GM19035 (cell line): ENCODE measurements around the gene CNOT4.
"Not testable (repeated sequence)": the region's sequence is repeated elsewhere in the genome, so short reads cannot be mapped to it uniquely, and the experiment has no call there.

Experiments
- ATAC-seq: cut with Tn5 transposase; IDR thresholded peaks from one replicate; pipeline ENCODE4 v1.9.1; 2021; ENCODE audit not compliant: unreplicated experiment

The CNOT4 gene

GRCh38 chr7:135459951-135460567 is 49.8 kb downstream of the CNOT4 start:
- peak; percentile 46 for ATAC-seq

GRCh38 chr7:135459076-135459475 is 50.8 kb downstream of the CNOT4 start:
- no peak for ATAC-seq

GRCh38 chr7:135454060-135454459 is 55.8 kb downstream of the CNOT4 start:
- ATAC-seq, result no peak

GRCh38 chr7:135449436-135449835 is 60.5 kb downstream of the CNOT4 start:
- no peak for ATAC-seq

GRCh38 chr7:135448753-135449152 is 61.1 kb downstream of the CNOT4 start:
- ATAC-seq, result no peak

- ATAC-seq, result no peak
Observed at GRCh38 chr7:135447748-135448147, 62.2 kb downstream of the CNOT4 start.

DNA sequence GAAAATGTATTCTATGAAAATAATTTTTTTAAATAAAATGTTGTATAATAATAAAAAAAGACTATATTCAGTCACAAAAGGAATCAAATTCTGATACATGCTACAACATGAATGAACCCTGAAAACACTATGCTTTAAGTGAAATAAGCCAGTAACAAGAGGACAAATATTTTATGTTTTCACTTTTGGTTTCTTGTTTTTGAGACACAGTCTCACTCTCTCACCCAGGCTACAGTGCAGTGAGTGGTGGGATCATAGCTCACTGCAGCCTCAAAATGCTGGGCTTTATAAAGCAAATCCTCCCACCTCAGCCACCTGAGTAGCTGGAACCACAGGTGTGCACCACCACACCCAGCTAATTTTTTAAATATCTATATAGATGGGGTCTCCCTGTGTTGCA is 64.2 kb downstream of the CNOT4 start:
- ATAC-seq, result peak; percentile 65

GRCh38 chr7:135445266-135445665 is 64.6 kb downstream of the CNOT4 start:
- not testable (repeated sequence) for ATAC-seq

DNA sequence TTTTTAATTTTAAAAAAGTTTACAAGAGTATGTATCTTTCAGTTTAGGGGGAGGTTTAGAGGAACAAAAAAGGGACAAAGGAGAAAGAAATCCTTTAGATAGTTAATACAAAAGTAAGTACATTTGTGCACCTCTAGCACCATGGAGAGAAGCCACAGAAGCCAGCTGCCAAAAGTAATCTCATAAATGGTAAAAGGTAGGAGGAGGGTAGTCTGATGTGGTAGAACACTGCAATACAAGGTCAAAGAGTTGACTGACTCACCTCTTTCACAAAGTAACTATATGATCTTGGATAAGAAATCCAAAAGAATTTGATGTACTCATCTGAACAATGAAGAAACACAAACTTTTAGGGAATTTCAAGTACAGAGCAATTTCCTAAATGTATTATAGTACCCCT is 68.1 kb downstream of the CNOT4 start:
- ATAC-seq, result no peak

DNA sequence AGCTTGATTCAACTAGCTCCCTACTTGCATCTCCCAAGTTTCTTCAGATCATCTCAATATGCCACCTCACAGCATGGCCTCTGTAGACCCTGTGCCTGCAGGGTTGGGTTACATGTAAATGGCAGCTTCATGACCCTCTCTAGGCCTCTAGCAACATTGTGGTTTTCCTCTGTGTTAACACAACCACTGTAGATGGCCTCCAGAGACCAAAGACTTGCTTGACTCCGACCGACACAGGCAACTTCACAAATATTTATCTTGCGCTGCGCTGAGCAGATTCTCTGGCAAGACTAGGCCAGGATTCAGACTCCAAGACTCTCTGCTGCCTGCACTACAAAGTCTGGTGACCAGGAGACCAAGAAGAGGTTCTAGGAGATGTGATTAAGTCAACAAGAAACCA is 75.9 kb downstream of the CNOT4 start:
- no peak for ATAC-seq

DNA sequence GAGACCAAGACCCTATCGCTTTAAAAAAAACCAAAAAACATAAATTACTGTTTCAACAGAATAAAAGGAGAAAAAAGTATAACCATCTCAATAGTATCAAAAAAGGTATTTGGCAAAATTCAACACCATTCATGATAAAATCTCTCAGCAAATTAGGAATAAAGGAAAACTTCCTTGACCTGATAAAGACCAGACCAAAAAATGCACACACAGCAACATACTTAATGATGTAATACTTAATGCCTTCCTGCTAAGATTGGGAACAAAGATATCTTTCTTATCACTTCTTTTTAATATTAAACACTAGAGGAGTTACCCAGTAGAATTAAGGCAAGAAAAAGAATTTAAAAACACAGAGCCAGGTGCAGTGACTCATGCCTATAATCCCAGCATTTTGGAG is 79.3 kb downstream of the CNOT4 start:
- no peak for ATAC-seq

DNA sequence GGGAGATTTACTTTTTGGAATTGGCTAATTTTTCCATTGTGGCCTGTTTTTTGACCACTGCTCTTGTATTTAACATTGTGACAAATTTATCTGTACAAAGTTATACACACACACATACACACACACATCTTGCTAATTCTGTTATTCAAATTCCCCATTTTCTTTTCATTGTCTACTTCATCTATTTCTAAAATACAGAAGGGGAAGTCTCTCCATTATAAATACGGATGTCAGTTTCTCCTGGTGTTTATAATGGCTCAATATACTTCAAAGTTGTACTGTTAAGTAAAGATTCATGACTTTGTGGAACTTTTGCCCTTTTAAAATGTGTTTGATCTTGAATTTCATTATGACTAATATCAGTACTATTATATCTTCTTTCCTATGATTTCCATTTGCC is 81.0 kb downstream of the CNOT4 start:
- ATAC-seq, result no peak

DNA sequence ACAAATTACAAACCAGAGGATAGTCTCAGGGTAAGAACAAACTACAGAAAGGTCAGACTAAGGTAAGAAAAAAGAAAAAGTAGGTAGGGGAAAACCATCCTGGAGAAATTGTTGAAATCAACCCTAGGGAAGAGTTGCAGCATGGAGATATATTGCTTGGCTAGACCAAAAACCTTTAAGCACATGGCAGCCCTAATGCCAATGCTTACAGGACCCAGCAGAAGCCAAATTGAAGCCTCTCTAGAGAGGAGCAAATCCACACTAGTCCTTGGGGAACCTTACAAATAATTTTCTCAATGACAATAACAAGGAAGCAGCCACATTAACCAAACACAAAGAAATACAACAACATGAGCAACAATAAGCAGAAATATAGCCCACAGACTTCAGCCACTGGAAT is 81.9 kb downstream of the CNOT4 start:
- ATAC-seq, result no peak

DNA sequence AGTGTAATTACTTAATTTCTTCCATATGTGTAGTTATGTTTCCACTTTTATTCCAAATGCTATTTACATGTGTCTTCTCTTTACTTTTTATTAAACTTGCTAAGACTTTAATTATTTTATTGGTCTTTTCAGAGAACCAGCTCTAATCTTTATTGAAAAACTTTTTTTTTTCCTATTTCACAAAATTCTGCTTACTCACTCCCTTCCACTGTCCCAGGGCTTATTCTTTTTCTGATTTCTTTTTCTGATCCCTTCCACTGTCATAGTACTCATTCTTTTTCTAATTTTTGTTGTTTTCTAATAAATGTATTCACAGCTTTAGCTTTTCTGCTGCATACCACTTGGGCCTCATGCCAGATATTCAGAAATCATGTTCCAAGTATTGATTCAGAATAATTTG is 82.7 kb downstream of the CNOT4 start:
- no peak for ATAC-seq

DNA sequence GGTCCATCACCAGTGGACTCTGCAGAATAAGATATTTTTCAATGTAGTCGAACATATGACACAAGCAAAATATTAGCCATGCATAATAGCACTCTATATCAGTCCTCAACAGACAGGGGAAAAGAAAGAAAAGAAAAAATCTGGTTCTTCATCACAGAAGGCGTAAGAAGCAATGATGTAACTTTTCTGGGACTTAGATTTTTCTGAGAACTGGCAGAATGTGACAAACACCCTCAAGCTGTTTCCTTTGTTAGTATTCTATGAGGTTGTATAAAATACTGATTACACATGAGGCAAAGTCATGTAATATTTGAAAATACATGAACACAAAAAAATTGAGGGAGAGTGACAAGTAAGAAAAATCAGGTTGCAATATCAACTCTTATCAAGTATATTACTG is 84.9 kb downstream of the CNOT4 start:
- ATAC-seq, result no peak

GRCh38 chr7:135420786-135421185 is 89.1 kb downstream of the CNOT4 start:
- no peak for ATAC-seq

GRCh38 chr7:135416431-135416830 is 93.5 kb downstream of the CNOT4 start:
- no peak for ATAC-seq

- ATAC-seq, result no peak
Observed at GRCh38 chr7:135414850-135415439, 95.0 kb downstream of the CNOT4 start.

GRCh38 chr7:135414208-135414607 is 95.7 kb downstream of the CNOT4 start:
- no peak for ATAC-seq

- ATAC-seq, result no peak
Observed at GRCh38 chr7:135411098-135411497, 98.8 kb downstream of the CNOT4 start.

- no peak for ATAC-seq
Observed at GRCh38 chr7:135410543-135410942, 99.4 kb downstream of the CNOT4 start.

- no peak for ATAC-seq
Observed at GRCh38 chr7:135409845-135410542, 99.9 kb downstream of the CNOT4 start.

GRCh38 chr7:135407884-135408283 is 102.0 kb downstream of the CNOT4 start:
- no peak for ATAC-seq
